Measurements from ENCODE around the gene OR6J1. TPM values are rescaled to one million over a fixed set of nuclear protein-coding genes. Genes with fewer than 3 reads are reported as not detected.

Gene OR6J1
- total and polyA plus RNA-seq, 9 of the 15 experiments (the other 6 are each of a cell fraction or from before 2014, with no cell fraction given): not detected

GRCh38 chr14:22671622-22672021, 27.5 kb upstream of the OR6J1 start (continued):
- TF ChIP-seq ATF3 (IDR thresholded peaks at IDR 0.05) (no peak; the same call in 1 of the 2 replicates), ATF3 (CRISPR knock-in tag; conservative IDR thresholded peaks at IDR 0.05) (no peak), ATF7 (IDR thresholded peaks at IDR 0.05) (no peak), RNF2 (IDR thresholded peaks at IDR 0.05) (no peak), ZNF644 (tag; IDR thresholded peaks at IDR 0.05; ENCODE audit: low read depth) (no peak), KAT7 (CRISPR knock-in tag; IDR thresholded peaks at IDR 0.05; ENCODE audit: borderline replicate concordance) (no peak), CBFA2T3 (IDR thresholded peaks at IDR 0.05) (peak; percentile 63), MAFF (IDR thresholded peaks at IDR 0.05; ENCODE audit: low read length) (peak; percentile 38; the same call in 1 of the 2 replicates), SMARCC2 (IDR thresholded peaks at IDR 0.05; ENCODE audit: low read depth) (no peak), WHSC1 (IDR thresholded peaks at IDR 0.05; ENCODE audit: low read length) (no peak), SRSF3 (IDR thresholded peaks at IDR 0.05; ENCODE audit: insufficient read depth, low read length) (no peak), ZFP30 (CRISPR knock-in tag; IDR thresholded peaks at IDR 0.05; ENCODE audit: borderline replicate concordance) (no peak), CREB3 (tag; conservative IDR thresholded peaks at IDR 0.05; ENCODE audit: low read depth) (no peak), L3MBTL2 (IDR thresholded peaks at IDR 0.05) (no peak), ETV1 (tag; conservative IDR thresholded peaks at IDR 0.05; ENCODE audit: low read depth) (no peak), TGIF2 (CRISPR knock-in tag; IDR thresholded peaks at IDR 0.05) (no peak), GTF3C2 (IDR thresholded peaks at IDR 0.05; ENCODE audit: borderline replicate concordance, extremely low read depth, insufficient read length) (no peak), PCBP1 (IDR thresholded peaks at IDR 0.05; ENCODE audit: low read depth, low read length, poor library complexity, severe bottlenecking) (no peak), ZNF583 (CRISPR knock-in tag; IDR thresholded peaks at IDR 0.05) (no peak), ZNF830 (CRISPR knock-in tag; IDR thresholded peaks at IDR 0.05) (no peak), NR3C1 (CRISPR knock-in tag; IDR thresholded peaks at IDR 0.05) (no peak), ZNF280A (IDR thresholded peaks at IDR 0.05; ENCODE audit: low read depth, partially characterized antibody) (no peak), MCM7 (IDR thresholded peaks at IDR 0.05) (no peak)
